Measurements from ENCODE around the gene PROB1. TPM values are rescaled to one million over a fixed set of nuclear protein-coding genes. Genes with fewer than 3 reads are reported as not detected.
"Not testable (repeated sequence)": the region's sequence is repeated elsewhere in the genome, so short reads cannot be mapped to it uniquely, and the experiment has no call there.

The PROB1 gene
- total RNA-seq = 5.5 and 6.0 TPM in 2 replicates

GRCh38 chr5:139394654-139395566, at the start of gene PROB1:
Gene PROB1, minus strand, starts transcription at chr5:139395104. Its CDS starts 23 bp downstream, at chr5:139395081.
- intact Hi-C loops (cut with micrococcal nuclease) = loop anchor here (5.0 to 10.0 kb wide), 3 partner anchors 123 to 740 kb away; partner anchors contain the start of gene SIL1

GRCh38 chr5:139443831-139444453, 49.0 kb upstream of the PROB1 start:
- intact Hi-C loops (cut with micrococcal nuclease) = no loop called here

- intact Hi-C loops (cut with micrococcal nuclease) = not testable (repeated sequence)
Observed at GRCh38 chr5:139440416-139440815, 45.5 kb upstream of the PROB1 start.

- intact Hi-C loops (cut with micrococcal nuclease) = loop anchor here (1.0 to 2.0 kb wide), 8 partner anchors 8 to 194 kb away; partner anchors contain the start of genes SPATA24, STING1 and UBE2D2
Observed at GRCh38 chr5:139439013-139439903, 44.4 kb upstream of the PROB1 start, which contains the start of gene DNAJC18. Gene DNAJC18, minus strand, starts transcription at chr5:139439525. Its CDS starts 80 bp downstream, at chr5:139439445.

- intact Hi-C loops (cut with micrococcal nuclease) = loop anchor here (1.0 to 2.0 kb wide), 8 partner anchors 9 to 194 kb away; partner anchors contain the start of genes SPATA24, STING1 and UBE2D2
Observed at GRCh38 chr5:139438707-139439012, 43.8 kb upstream of the PROB1 start.

GRCh38 chr5:139435676-139436075, 40.8 kb upstream of the PROB1 start:
- intact Hi-C loops (cut with micrococcal nuclease) = no loop called here

- intact Hi-C loops (cut with micrococcal nuclease) = no loop called here
Observed at GRCh38 chr5:139431706-139432105, 36.8 kb upstream of the PROB1 start.

GRCh38 chr5:139430015-139430414, 35.1 kb upstream of the PROB1 start:
- intact Hi-C loops (cut with micrococcal nuclease) = no loop called here

GRCh38 chr5:139426203-139426885, 31.4 kb upstream of the PROB1 start:
- intact Hi-C loops (cut with micrococcal nuclease) = no loop called here

- intact Hi-C loops (cut with micrococcal nuclease) = no loop called here
Observed at GRCh38 chr5:139425497-139425896, 30.6 kb upstream of the PROB1 start.

- intact Hi-C loops (cut with micrococcal nuclease) = loop anchor here (1.0 to 5.0 kb wide), 8 partner anchors 16 to 210 kb away; partner anchors contain the start of genes DNAJC18, STING1 and UBE2D2
Observed at GRCh38 chr5:139422307-139422893, 27.5 kb upstream of the PROB1 start.

- intact Hi-C loops (cut with micrococcal nuclease) = loop anchor here (5.0 kb wide), 3 partner anchors 38 to 213 kb away; partner anchors contain the start of gene UBE2D2
Observed at GRCh38 chr5:139419226-139420192, 24.6 kb upstream of the PROB1 start.

GRCh38 chr5:139418793-139419192, 23.9 kb upstream of the PROB1 start:
- intact Hi-C loops (cut with micrococcal nuclease) = no loop called here

- intact Hi-C loops (cut with micrococcal nuclease) = no loop called here
Observed at GRCh38 chr5:139417214-139417613, 22.3 kb upstream of the PROB1 start.

GRCh38 chr5:139416651-139417050, 21.7 kb upstream of the PROB1 start:
- intact Hi-C loops (cut with micrococcal nuclease) = no loop called here

GRCh38 chr5:139415869-139416268, 21.0 kb upstream of the PROB1 start:
- intact Hi-C loops (cut with micrococcal nuclease) = no loop called here

- intact Hi-C loops (cut with micrococcal nuclease) = no loop called here
Observed at GRCh38 chr5:139415221-139415861, 20.4 kb upstream of the PROB1 start.

- intact Hi-C loops (cut with micrococcal nuclease) = loop anchor here (1.0 kb wide), 1 partner anchor 10 kb away; the partner anchor contains the start of gene SPATA24
Observed at GRCh38 chr5:139414581-139415130, 19.8 kb upstream of the PROB1 start.

All from T-helper 2 cell treated with Interferon-gamma antibody and Interleukin-4, amounts not matched to agents 100 ng/mL and 5 ng/mL, for 36 hours (primary cell).